ENCODE data around the gene MAGEB6B.
"Not testable (repeated sequence)": the region's sequence is repeated elsewhere in the genome, so short reads cannot be mapped to it uniquely, and the experiment has no call there.

MAGEB6B gene, protein sequence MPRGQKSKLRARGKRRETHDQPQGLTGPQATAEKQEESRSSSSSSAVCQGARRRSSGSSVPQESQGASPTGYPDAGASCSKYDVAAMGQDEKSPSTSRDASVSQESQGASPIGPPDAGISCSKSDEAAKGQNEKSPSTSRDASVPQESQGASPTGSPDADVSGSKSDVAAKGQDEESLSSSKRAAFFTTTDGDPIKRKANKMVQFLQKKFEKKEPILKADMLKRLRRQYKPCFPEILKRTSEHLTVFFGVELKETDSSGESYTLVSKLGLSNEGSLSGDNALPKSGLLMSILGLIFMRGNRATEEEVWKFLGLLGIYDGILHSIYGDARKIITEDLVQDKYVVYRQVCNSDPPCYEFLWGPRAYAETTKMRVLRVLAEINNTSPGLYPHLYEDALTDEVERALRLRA

DNA sequence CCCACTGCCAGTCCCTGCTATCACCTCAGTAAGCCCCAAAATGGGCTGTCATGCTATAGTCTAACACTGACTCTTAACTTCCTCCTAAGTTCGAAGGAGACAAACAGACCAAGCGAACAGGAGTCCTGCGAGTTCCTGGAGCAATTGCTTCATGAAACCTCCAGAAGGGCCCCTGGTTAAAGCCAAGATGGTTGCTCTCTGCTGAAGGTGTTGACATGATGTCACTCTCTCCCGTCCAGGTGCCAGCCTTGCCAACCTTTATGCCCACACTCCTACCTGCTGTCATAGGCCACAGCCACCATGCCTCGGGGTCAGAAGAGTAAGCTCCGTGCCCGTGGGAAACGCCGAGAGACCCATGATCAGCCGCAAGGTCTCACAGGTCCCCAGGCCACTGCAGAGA is at the start of gene MAGEB6B:
Gene MAGEB6B (plus strand): TSS at position 301 of the 400 bp plus-strand sequence. CDS start 0 bp downstream, at position 301.
- no peak for DNase-seq

DNA sequence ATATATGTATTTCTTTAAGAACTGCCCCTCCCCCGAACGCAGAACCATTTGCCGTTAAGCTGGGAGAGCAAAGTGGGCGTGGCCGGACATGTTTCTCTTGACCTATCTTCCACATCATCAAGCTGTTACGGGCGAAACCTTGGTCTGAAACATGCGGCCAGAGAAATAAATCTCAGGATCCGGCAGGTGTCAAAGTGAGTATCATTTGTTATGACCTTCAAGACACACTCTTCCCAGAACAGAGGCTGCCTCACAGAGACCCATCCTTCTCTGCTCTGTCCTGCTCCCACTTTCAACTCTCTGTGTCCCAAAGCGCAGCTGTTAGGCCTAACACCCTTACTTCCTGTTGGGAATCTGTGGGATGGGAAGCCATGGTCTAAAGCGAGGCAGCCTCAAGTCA is 22.1 kb upstream of the MAGEB6B start, which contains the start of gene MAGEB18:
Gene MAGEB18 (plus strand): TSS at position 70 of the 400 bp plus-strand sequence. CDS start 643 bp downstream, outside the sequence.
- no peak for DNase-seq

DNA sequence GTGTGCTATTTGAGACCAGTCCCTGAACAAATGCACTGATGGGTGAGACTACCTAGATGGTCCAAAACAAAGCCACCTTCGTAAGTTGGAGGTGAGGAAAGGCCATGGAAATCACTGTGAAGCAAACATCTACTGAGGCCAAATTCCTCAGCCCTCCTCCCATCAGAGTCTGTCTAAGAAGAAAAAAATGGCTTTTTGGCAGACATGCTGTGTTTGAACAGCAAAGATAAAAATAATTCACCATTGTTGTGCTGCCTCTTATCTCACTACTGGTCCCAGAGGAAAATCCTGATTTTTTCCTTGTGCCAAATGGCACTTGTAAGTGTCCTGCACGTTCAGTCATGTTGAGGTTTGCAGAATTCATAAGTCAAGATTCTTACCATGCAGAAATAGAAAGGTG is 14.4 kb upstream of the MAGEB6B start:
- DNase-seq = no peak

DNA sequence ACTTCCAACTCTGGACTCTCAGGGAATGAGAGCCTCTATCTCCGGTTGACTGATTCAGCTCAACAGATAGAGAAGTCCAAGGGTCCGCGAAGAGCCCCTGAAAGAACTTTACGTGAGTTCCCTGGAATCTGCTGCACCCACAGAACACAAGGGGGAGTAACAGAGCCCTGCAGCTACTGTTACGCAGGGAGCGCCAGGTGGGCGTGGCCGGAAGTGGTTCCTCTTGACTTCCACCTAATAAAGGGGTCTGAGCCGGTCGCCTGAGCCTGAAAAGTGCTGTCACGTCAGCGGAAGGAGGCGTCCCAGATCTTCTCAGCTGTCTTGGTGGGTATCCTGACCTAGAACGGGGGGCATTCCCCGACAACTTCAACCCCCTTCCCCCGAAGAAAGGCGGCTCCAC is 31.8 kb downstream of the MAGEB6B start, which contains the start of gene MAGEB6:
Gene MAGEB6 (plus strand): TSS at position 237 of the 400 bp plus-strand sequence. CDS start 1,407 bp downstream, outside the sequence.
- no peak for DNase-seq

DNA sequence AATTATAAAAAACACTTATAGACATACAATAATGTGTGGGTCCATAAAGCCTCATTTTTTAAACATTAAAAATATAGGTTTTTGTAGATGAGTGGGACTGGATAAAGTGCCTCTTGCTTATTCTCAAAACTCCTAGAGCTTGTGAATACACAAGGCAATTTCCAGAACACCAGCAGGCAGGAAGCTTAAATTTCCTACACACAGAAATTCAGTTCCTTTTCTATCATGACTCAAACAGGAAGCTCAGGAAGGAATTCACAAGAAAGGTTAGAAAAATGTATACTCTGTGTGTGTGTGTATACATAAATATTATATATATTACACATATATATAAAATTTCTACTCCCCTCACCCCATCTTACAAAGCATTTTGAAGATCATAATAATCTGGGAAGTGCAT is 43.2 kb downstream of the MAGEB6B start:
- DNase-seq = no peak

DNA sequence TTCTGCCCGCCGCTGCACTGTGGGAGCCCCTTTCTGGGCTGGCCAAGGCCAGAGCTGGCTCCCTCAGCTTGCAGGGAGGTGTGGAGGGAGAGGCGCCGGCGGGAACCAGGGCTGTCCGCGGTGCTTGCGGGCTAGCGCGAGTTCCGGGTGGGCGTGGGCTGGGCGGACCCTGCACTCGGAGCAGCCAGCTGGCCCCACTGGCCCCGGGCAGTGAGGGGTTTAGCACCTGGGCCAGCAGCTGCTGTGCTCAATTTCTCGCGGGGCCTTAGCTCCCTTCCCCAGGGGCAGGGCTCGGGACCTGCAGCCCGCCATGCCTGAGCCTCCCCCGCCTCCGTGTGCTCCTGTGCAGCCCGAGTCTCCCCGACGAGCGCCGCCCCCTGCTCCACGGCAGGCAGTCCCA is 44.3 kb downstream of the MAGEB6B start:
- DNase-seq = not testable (repeated sequence)

DNA sequence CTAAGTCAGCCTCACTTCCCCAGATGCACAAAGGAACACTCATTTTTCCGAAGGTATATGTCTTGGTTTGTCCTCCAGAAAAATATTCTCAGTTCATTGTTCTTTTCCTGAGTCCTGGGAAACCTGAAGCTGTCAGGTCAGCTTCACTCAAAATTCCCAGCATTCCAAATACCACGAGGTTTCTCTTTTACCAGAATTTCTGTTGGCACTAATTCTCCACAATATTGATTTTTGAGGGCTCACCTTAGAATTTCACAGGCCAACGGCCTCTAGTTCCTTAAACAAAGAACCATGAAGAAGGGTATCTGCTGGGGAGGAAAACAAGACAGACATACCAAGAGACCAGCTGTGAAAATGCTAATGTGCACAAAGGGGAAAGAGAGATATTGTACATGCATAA is 47.6 kb downstream of the MAGEB6B start:
- DNase-seq = no peak
